ENCODE measurements around the gene RFC3.

RFC3 gene

GRCh38 chr13:33784738-33785137 lies 33.2 kb upstream of the RFC3 start:
- in situ Hi-C loops (cut with MboI; ENCODE audit: low sequenced_read_pairs, unreplicated experiment) = no loop called here
- DNase-seq (ENCODE audit: low spot score) = no peak

DNA sequence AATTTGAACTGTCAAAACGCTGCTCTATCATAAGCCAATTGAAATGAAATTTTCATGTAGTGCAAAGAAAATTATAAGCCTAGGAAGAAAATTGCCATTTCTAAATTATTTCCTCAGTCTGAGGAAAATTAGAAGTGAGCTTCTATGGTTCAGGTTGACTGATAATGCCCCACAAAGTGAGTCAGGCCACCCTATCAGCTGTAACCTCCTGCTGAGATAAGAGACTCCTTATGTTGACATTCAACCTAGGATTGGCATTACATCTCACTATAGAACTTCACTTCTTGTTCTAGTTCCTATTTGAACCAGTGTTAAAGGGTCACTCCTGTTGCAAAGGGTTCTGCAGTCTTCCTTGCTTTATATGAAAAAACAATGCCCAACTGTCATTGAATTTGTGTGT lies 32.6 kb upstream of the RFC3 start:
- in situ Hi-C loops (cut with MboI; ENCODE audit: low sequenced_read_pairs, unreplicated experiment) = no loop called here
- no peak for DNase-seq (ENCODE audit: low spot score)
- TF ChIP-seq CTCF (IDR thresholded peaks at IDR 0.05; ENCODE audit: borderline replicate concordance, control extremely low read depth, extremely low read depth, insufficient read depth, missing control alignments) = no peak

More at GRCh38 chr13:33784738-33785137, 33.2 kb upstream of the RFC3 start:
- no peak for TF ChIP-seq CTCF (IDR thresholded peaks at IDR 0.05; ENCODE audit: borderline replicate concordance, control extremely low read depth, extremely low read depth, insufficient read depth, missing control alignments)

GRCh38 chr13:33787051-33787591 lies 30.8 kb upstream of the RFC3 start:
- in situ Hi-C loops (cut with MboI; ENCODE audit: low sequenced_read_pairs, unreplicated experiment) = no loop called here

DNA sequence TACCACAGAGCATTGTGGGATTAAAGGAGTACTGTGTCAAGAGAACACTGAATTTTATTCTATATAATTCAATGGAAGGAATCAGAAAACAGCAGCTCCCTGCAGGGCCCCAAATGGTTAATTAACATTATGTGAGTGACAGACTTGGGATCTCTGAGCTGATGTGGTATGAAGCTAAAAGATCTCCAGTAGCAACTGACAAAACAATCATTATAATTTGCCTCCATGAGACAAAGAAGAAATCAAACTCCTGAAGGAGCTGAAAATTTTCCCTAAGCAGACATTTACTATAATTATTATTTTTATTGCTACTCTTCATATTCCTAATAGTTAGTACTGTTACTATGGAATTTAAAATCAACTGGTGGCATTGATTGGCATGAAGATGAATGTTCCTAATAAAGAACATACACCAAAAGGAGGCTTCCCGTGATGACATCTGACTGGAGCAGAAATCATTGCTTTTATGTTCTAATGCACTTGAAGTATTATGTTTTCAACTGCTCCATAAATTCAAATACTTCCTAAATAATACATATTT lies 28.8 kb upstream of the RFC3 start:
- no peak for DNase-seq (ENCODE audit: low spot score)
- in situ Hi-C loops (cut with MboI; ENCODE audit: low sequenced_read_pairs, unreplicated experiment) = no loop called here
- no peak for TF ChIP-seq CTCF (IDR thresholded peaks at IDR 0.05; ENCODE audit: borderline replicate concordance, control extremely low read depth, extremely low read depth, insufficient read depth, missing control alignments)

More at GRCh38 chr13:33787051-33787591, 30.8 kb upstream of the RFC3 start:
- DNase-seq (ENCODE audit: low spot score) = no peak
- no peak for TF ChIP-seq CTCF (IDR thresholded peaks at IDR 0.05; ENCODE audit: borderline replicate concordance, control extremely low read depth, extremely low read depth, insufficient read depth, missing control alignments)

GRCh38 chr13:33789739-33790138 lies 28.2 kb upstream of the RFC3 start:
- no peak for DNase-seq (ENCODE audit: low spot score)
- in situ Hi-C loops (cut with MboI; ENCODE audit: low sequenced_read_pairs, unreplicated experiment) = loop anchor here (10.0 kb wide), 1 partner anchor 285 kb away; no protein-coding TSS in a partner anchor
- no peak for TF ChIP-seq CTCF (IDR thresholded peaks at IDR 0.05; ENCODE audit: borderline replicate concordance, control extremely low read depth, extremely low read depth, insufficient read depth, missing control alignments)

- in situ Hi-C loops (cut with MboI; ENCODE audit: low sequenced_read_pairs, unreplicated experiment) = loop anchor here (10.0 kb wide), 1 partner anchor 281 kb away; no protein-coding TSS in a partner anchor
- DNase-seq (ENCODE audit: low spot score) = no peak
- TF ChIP-seq CTCF (IDR thresholded peaks at IDR 0.05; ENCODE audit: borderline replicate concordance, control extremely low read depth, extremely low read depth, insufficient read depth, missing control alignments) = no peak
Observed at GRCh38 chr13:33793726-33794125, 24.2 kb upstream of the RFC3 start.
